NCI-H1092 treated with DMSO at 0.1 percent for 48 hours (cell line): Measurements from ENCODE around the gene MT1E.
"Not testable (repeated sequence)": the region's sequence is repeated elsewhere in the genome, so short reads cannot be mapped to it uniquely, and the experiment has no call there.

ENCODE experiments used
- DNase-seq: peaks from one replicate; lab custom pipeline; 2025; lab: John Stamatoyannopoulos, UW

Gene MT1E

GRCh38 chr16:56625140-56625942 lies at the start of gene MT1E:
MT1E (plus strand) TSS chr16:56625781; CDS start chr16:56625852, 71 bp downstream.
- no peak for DNase-seq

- peak; percentile 57 for DNase-seq
Measured at GRCh38 chr16:56576585-56577299, 48.8 kb upstream of the MT1E start.

- no peak for DNase-seq
Measured at GRCh38 chr16:56577300-56577625, 48.3 kb upstream of the MT1E start.

GRCh38 chr16:56580391-56581048 lies 45.1 kb upstream of the MT1E start:
- no peak for DNase-seq

GRCh38 chr16:56582911-56583310 lies 42.7 kb upstream of the MT1E start:
- DNase-seq: not testable (repeated sequence)

GRCh38 chr16:56583351-56584168 lies 42.0 kb upstream of the MT1E start:
- no peak for DNase-seq

GRCh38 chr16:56584276-56584675 lies 41.3 kb upstream of the MT1E start:
- no peak for DNase-seq

- no peak for DNase-seq
Measured at GRCh38 chr16:56588781-56589140, 36.8 kb upstream of the MT1E start.

- peak; percentile 73 for DNase-seq
Measured at GRCh38 chr16:56589141-56590039, 36.2 kb upstream of the MT1E start, which contains the start of gene MT3. MT3 (plus strand) TSS chr16:56589528; CDS start chr16:56589591, 63 bp downstream.

GRCh38 chr16:56591377-56592060 lies 34.1 kb upstream of the MT1E start:
- DNase-seq: no peak

- DNase-seq: no peak
Measured at GRCh38 chr16:56593573-56594291, 31.8 kb upstream of the MT1E start.

GRCh38 chr16:56594292-56594619 lies 31.3 kb upstream of the MT1E start:
- no peak for DNase-seq

- DNase-seq: peak; percentile 25
Measured at GRCh38 chr16:56600398-56600999, 25.1 kb upstream of the MT1E start.

GRCh38 chr16:56601325-56601724 lies 24.3 kb upstream of the MT1E start:
- no peak for DNase-seq

GRCh38 chr16:56603589-56603988 lies 22.0 kb upstream of the MT1E start:
- no peak for DNase-seq

GRCh38 chr16:56604966-56605365 lies 20.6 kb upstream of the MT1E start:
- no peak for DNase-seq

- no peak for DNase-seq
Measured at GRCh38 chr16:56605475-56605874, 20.1 kb upstream of the MT1E start.

- no peak for DNase-seq
Measured at GRCh38 chr16:56606071-56606475, 19.5 kb upstream of the MT1E start.

- peak; percentile 56 for DNase-seq
Measured at GRCh38 chr16:56606476-56607108, 19.0 kb upstream of the MT1E start.
